K562 (cell line): ENCODE measurements around the gene EVI5. TPM values are rescaled to one million over a fixed set of nuclear protein-coding genes. Genes with fewer than 3 reads are reported as not detected.
A peak's percentile ranks its signal among the peaks of the same experiment; 100 is the strongest.
"Not testable (repeated sequence)": the region's sequence is repeated elsewhere in the genome, so short reads cannot be mapped to it uniquely, and the experiment has no call there.

Source experiments
- ATAC-seq: fragments of 200-7000 bp; cut with Tn5 transposase; 3 replicates; pipeline ENCODE4 v1.9.1; 2020; ENCODE audit warnings: moderate library complexity
- BruUV-seq: library from RNA; stranded (reverse); fragments of 400-500 nt; replicated peaks from 2 replicates; lab custom pipeline; 2021; lab: Mats Ljungman, UMichigan
- CTCF ChIA-PET: fragments of 300-600 bp; formaldehyde crosslinking; extraction: SDS; loops from one replicate; lab custom pipeline; 2021; ENCODE audit warnings: low intra/inter-chr PET ratio; lab: Yijun Ruan, JAX
- POLR2A ChIA-PET: fragments of 300-600, 350-650 bp; sonication (Branson Sonifier 250); formaldehyde crosslinking; extraction: SDS; loops from one replicate; lab custom pipeline; 2021; ENCODE audit warnings: antibody characterized with exemption, inconsistent platforms; lab: Yijun Ruan, JAX
- DNase-seq, 4 experiments: peaks; one replicate each; pipeline versions ENCODE4 v3.0.0 to v3.0.0-alpha.2; 2011 to 2018; ENCODE audit warnings: low spot score in 3 of 4, mixed read lengths in 3 of 4; ENCODE audit errors: extremely low read depth in 1 of 4
- FAIRE-seq: peaks from 2 replicates; lab custom pipeline; 2011; peaks lifted over from hg19 to GRCh38; lab: Jason Lieb, UNC
- H2AFZ ChIP-seq: 2 replicates; pipeline ENCODE4 v1.6.0; 2011; ENCODE audit warnings: low read depth, low read length, control low read depth, inconsistent platforms
- H3K27ac ChIP-seq: fragments of 200-600 bp; 3 replicates; pipeline ENCODE4 v1.8.0; 2011; ENCODE audit warnings: low read depth, mild to moderate bottlenecking, control low read depth, inconsistent platforms, low read length, moderate library complexity, mixed read lengths; ENCODE audit errors: extremely low read depth
- H3K27me3 ChIP-seq, 2 experiments: fragments of 300-600 bp in 1 of 2; 2 replicates in 1 of 2; 3 replicates in 1 of 2; pipeline versions ENCODE4 v1.6.0 to v1.8.0; 2011; ENCODE audit warnings: inconsistent platforms in 2 of 2, low read length in 2 of 2, mild to moderate bottlenecking in 1 of 2, mixed read lengths in 1 of 2, moderate library complexity in 1 of 2; ENCODE audit not compliant: control insufficient read depth in 2 of 2, insufficient read depth in 2 of 2
- H3K36me3 ChIP-seq: fragments of 300-600 bp; 3 replicates; pipeline ENCODE4 v1.8.0; 2011; ENCODE audit warnings: mild to moderate bottlenecking, low read length, inconsistent platforms; ENCODE audit not compliant: control insufficient read depth, insufficient read depth
- H3K4me1 ChIP-seq, 2 experiments: fragments of 200-600 bp in 1 of 2; replicated peaks in 1 of 2; 2 replicates in 1 of 2; 3 replicates in 1 of 2; pipeline versions ENCODE4 v1.5.1 to v1.8.0; 2011; ENCODE audit warnings: inconsistent platforms in 2 of 2, low read length in 2 of 2, mild to moderate bottlenecking in 1 of 2, mixed read lengths in 1 of 2, moderate library complexity in 1 of 2; ENCODE audit not compliant: control insufficient read depth in 2 of 2, insufficient read depth in 2 of 2
- H3K4me2 ChIP-seq: 2 replicates; pipeline ENCODE4 v1.6.1; 2011; ENCODE audit warnings: low read length, control low read depth, inconsistent platforms, mixed read lengths; ENCODE audit not compliant: insufficient read depth
- H3K4me3 ChIP-seq: fragments of 200-600 bp; sonication (generic), shearing (Covaris generic); 2 replicates; pipeline ENCODE4 v1.5.1; 2016; ENCODE audit warnings: control low read depth, inconsistent platforms
- H3K79me2 ChIP-seq: fragments of 200-600 bp; 3 replicates; pipeline ENCODE4 v1.8.0; 2011; ENCODE audit warnings: low read length, inconsistent platforms; ENCODE audit not compliant: control insufficient read depth, insufficient read depth
- H3K9ac ChIP-seq, 2 experiments: 2 replicates each; pipeline versions ENCODE4 v1.6.0 to v1.6.1; 2011; ENCODE audit warnings: low read depth in 2 of 2, low read length in 2 of 2, control low read depth in 1 of 2, inconsistent platforms in 1 of 2, mild to moderate bottlenecking in 1 of 2, mixed read lengths in 1 of 2; ENCODE audit not compliant: insufficient read depth in 1 of 2
- H3K9me1 ChIP-seq: one replicate; pipeline ENCODE4 v1.6.0; 2011; ENCODE audit warnings: inconsistent platforms, mild to moderate bottlenecking, low read length, moderate library complexity; ENCODE audit not compliant: control insufficient read depth, insufficient read depth
- H3K9me3 ChIP-seq: replicated peaks from 2 replicates; pipeline ENCODE4 v1.5.1; 2011; ENCODE audit warnings: low read depth, low read length, inconsistent platforms; ENCODE audit not compliant: control insufficient read depth, insufficient read depth
- H4K20me1 ChIP-seq: replicated peaks from 2 replicates; pipeline ENCODE4 v1.6.1; 2011; ENCODE audit warnings: low read length, inconsistent platforms, mixed read lengths; ENCODE audit not compliant: control insufficient read depth, insufficient read depth
- CXXC5 ChIP-seq: fragments of 250-450 bp; sonication (Bioruptor Pico); IDR thresholded peaks from 2 replicates; pipeline ENCODE4 v1.8.0; 2022; ENCODE audit warnings: inconsistent platforms, mild to moderate bottlenecking, moderate library complexity
- ZNF384 ChIP-seq: IDR thresholded peaks from 2 replicates; pipeline ENCODE4 v1.6.1; 2012; ENCODE audit warnings: low read depth, low read length, improper control_type of control experiment
- WGBS: fragments of 100-300 bp; shearing (Covaris generic); methylation state at CpG from one replicate; pipeline ENCODE4 v1.1.6; 2016; ENCODE audit warnings: low coverage, mixed read lengths; ENCODE audit not compliant: insufficient coverage; ENCODE audit errors: missing lambda C conversion rate; 5-methylcytosine and 5-hydroxymethylcytosine counted together
- in situ Hi-C: fragments of 300-500 bp; cut with MboI; formaldehyde crosslinking; loops from 4 replicates; pipeline ENCODE4 v1.15.0; 2018; ENCODE audit warnings: inconsistent platforms, mixed read lengths
- intact Hi-C: fragments of 100-400 bp; cut with micrococcal nuclease; formaldehyde crosslinking; loops from 2 replicates; pipeline ENCODE4 v1.14.2; 2022
- polyA plus RNA-seq, 8 experiments: library from polyadenylated mRNA; depleted of rRNA in 4 of 8; stranded (reverse) in 5 of 8; unstranded in 3 of 8; fragments of >200 nt; fragmentation: Nextera tagmentation in 2 of 8; fragmentation: Illumina TruSeq in 1 of 8; extraction: Ambion mirVana in 2 of 8; extraction: Trizol in 1 of 8; gene quantifications; 2 replicates each; pipeline versions ENCODE4 v1.2.1 to v1.2.3, GENCODE V29; 2011 to 2014; ENCODE audit warnings: inconsistent platforms in 1 of 8, missing spikeins in 1 of 8
- total RNA-seq, 7 experiments: library from RNA; depleted of rRNA in 6 of 7; stranded (reverse); fragments of >200 nt in 6 of 7; fragmentation: Illumina TruSeq in 2 of 7; extraction: Trizol in 2 of 7; gene quantifications; 2 replicates each; pipeline versions ENCODE4 v1.2.1 to v1.2.3, GENCODE V29; 2011 to 2021; ENCODE audit warnings: low replicate concordance in 1 of 7
- TF ChIP-seq, protein P1 (sequence below): sonication (generic); formaldehyde crosslinking; IDR thresholded peaks from 2 replicates; pipeline ENCODE4 v1.8.1; 2023; ENCODE audit warnings: mild to moderate bottlenecking, missing genetic modification reagents

EVI5 gene
- total and polyA plus RNA-seq, 9 of the 15 experiments (the other 6 are each of a cell fraction or from before 2014, with no cell fraction given), result 1.7 to 50.1 (median 13.7) TPM

DNA sequence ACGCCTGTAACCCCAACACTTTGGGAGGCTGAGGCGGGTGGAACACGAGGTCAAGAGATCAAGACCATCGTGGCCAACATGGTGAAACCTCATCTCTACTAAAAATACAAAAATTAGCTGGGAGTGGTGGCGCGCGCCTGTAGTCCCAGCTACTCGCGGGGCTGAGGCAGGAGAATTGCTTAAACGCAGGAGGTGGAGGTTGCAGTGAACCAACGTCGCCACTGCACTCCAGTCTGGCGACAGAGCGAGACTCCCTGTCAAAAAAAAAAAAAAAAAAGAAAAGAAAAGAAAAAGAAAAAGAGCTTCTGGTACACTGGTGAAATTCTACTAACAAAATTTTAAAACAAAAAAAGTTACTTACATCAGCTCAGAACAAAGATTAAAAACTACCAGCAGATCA lies 1.4 kb downstream of the EVI5 start:
- in situ Hi-C loops, FAIRE-seq, H3K4me3 ChIP-seq, ATAC-seq, H3K27ac ChIP-seq: not testable (repeated sequence)
- Histone ChIP-seq H3K79me2 (peaks cover 50% of the 10 kb centered on the region), H3K9ac (peak overlapping the region in 1 of 2 experiments; percentile 71; a peak in 1 of 4 replicates)
- WGBS, result 47% methylated on average over 10 of the region's 14 CpGs
- TF ChIP-seq CXXC5 (CRISPR knock-in tag), result peak; percentile 16; the same call in 1 of the 2 replicates
- TF ChIP-seq, protein P1, sequence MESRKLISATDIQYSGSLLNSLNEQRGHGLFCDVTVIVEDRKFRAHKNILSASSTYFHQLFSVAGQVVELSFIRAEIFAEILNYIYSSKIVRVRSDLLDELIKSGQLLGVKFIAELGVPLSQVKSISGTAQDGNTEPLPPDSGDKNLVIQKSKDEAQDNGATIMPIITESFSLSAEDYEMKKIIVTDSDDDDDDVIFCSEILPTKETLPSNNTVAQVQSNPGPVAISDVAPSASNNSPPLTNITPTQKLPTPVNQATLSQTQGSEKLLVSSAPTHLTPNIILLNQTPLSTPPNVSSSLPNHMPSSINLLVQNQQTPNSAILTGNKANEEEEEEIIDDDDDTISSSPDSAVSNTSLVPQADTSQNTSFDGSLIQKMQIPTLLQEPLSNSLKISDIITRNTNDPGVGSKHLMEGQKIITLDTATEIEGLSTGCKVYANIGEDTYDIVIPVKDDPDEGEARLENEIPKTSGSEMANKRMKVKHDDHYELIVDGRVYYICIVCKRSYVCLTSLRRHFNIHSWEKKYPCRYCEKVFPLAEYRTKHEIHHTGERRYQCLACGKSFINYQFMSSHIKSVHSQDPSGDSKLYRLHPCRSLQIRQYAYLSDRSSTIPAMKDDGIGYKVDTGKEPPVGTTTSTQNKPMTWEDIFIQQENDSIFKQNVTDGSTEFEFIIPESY (CRISPR knock-in tag), result peak; percentile 88
- peak; percentile 77 for TF ChIP-seq ZNF384
- TF ChIP-seq, all 486 proteins: peak for 3; not testable (repeated sequence) for 483
- H3K36me3 ChIP-seq, H4K20me1 ChIP-seq, H3K27me3 ChIP-seq, BruUV-seq, H2AFZ ChIP-seq, intact Hi-C loops, H3K9me1 ChIP-seq, CTCF ChIA-PET, H3K4me2 ChIP-seq, H3K9me3 ChIP-seq: not testable (repeated sequence)
- peak in 1 of 4 experiments; percentile 49 for DNase-seq
- POLR2A ChIA-PET, result interaction anchor here (0.6 to 1.4 kb wide), 3 partner anchors 15 to 31 kb away, joined by 3 to 6 read pairs (median 3); no protein-coding TSS in a partner anchor
- H3K4me1 ChIP-seq, result peaks cover 13 to 24% of the 10 kb centered on the region in 2 experiments; a peak in 4 of 5 replicates
